ENCODE data around the gene GAREM1. TPM values are rescaled to one million over a fixed set of nuclear protein-coding genes. Genes with fewer than 3 reads are reported as not detected.

The GAREM1 gene
- total RNA-seq, 1 experiment from 2014 or later, result 7.0 TPM

- no peak for TF ChIP-seq TP53 (CRISPR knock-in tag; IDR thresholded peaks at IDR 0.05)
- TF ChIP-seq EMX1 (CRISPR knock-in tag; IDR thresholded peaks at IDR 0.05), result no peak
- no peak for TF ChIP-seq NR3C1 (CRISPR knock-in tag; conservative IDR thresholded peaks at IDR 0.05; ENCODE audit: low read depth)
- no peak for TF ChIP-seq ZBTB43 (CRISPR knock-in tag; IDR thresholded peaks at IDR 0.05)
- no peak for TF ChIP-seq JAZF1 (CRISPR knock-in tag; IDR thresholded peaks at IDR 0.05)
- TF ChIP-seq, protein P1, sequence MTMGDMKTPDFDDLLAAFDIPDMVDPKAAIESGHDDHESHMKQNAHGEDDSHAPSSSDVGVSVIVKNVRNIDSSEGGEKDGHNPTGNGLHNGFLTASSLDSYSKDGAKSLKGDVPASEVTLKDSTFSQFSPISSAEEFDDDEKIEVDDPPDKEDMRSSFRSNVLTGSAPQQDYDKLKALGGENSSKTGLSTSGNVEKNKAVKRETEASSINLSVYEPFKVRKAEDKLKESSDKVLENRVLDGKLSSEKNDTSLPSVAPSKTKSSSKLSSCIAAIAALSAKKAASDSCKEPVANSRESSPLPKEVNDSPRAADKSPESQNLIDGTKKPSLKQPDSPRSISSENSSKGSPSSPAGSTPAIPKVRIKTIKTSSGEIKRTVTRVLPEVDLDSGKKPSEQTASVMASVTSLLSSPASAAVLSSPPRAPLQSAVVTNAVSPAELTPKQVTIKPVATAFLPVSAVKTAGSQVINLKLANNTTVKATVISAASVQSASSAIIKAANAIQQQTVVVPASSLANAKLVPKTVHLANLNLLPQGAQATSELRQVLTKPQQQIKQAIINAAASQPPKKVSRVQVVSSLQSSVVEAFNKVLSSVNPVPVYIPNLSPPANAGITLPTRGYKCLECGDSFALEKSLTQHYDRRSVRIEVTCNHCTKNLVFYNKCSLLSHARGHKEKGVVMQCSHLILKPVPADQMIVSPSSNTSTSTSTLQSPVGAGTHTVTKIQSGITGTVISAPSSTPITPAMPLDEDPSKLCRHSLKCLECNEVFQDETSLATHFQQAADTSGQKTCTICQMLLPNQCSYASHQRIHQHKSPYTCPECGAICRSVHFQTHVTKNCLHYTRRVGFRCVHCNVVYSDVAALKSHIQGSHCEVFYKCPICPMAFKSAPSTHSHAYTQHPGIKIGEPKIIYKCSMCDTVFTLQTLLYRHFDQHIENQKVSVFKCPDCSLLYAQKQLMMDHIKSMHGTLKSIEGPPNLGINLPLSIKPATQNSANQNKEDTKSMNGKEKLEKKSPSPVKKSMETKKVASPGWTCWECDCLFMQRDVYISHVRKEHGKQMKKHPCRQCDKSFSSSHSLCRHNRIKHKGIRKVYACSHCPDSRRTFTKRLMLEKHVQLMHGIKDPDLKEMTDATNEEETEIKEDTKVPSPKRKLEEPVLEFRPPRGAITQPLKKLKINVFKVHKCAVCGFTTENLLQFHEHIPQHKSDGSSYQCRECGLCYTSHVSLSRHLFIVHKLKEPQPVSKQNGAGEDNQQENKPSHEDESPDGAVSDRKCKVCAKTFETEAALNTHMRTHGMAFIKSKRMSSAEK (CRISPR knock-in tag; IDR thresholded peaks at IDR 0.05; ENCODE audit: borderline replicate concordance), result no peak
- TF ChIP-seq ETV6 (CRISPR knock-in tag; IDR thresholded peaks at IDR 0.05), result no peak
- no peak for TF ChIP-seq GABPB1 (CRISPR knock-in tag; IDR thresholded peaks at IDR 0.05)
- TF ChIP-seq CREM (CRISPR knock-in tag; IDR thresholded peaks at IDR 0.05), result no peak
- no peak for TF ChIP-seq ZNF396 (CRISPR knock-in tag; IDR thresholded peaks at IDR 0.05; ENCODE audit: borderline replicate concordance)
- TF ChIP-seq, protein P2, sequence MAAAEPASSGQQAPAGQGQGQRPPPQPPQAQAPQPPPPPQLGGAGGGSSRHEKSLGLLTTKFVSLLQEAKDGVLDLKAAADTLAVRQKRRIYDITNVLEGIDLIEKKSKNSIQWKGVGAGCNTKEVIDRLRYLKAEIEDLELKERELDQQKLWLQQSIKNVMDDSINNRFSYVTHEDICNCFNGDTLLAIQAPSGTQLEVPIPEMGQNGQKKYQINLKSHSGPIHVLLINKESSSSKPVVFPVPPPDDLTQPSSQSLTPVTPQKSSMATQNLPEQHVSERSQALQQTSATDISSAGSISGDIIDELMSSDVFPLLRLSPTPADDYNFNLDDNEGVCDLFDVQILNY (CRISPR knock-in tag; IDR thresholded peaks at IDR 0.05), result no peak
- peaks cover 6% of the 10 kb centered on the region; the same call in 1 of the 2 replicates for H3K36me3 Mint-ChIP-seq
- H3K4me3 Mint-ChIP-seq, result no peak overlapping the region
- H3K4me1 Mint-ChIP-seq, result peaks cover 9% of the 10 kb centered on the region
- POLR2A ChIA-PET, result interaction anchor here (1.6 kb wide), 1 partner anchor 133 kb away, joined by 3 read pairs; no protein-coding TSS in a partner anchor
- ATAC-seq (no peak), DNase-seq (ENCODE audit: low spot score) (no peak)
- H3K9me3 Mint-ChIP-seq, result peaks cover 8% of the 10 kb centered on the region
- H3K27me3 Mint-ChIP-seq (ENCODE audit: low read depth), result no peaks in the 10 kb centered on the region
- H3K27ac Mint-ChIP-seq, result no peak overlapping the region
- CTCF ChIA-PET, result interaction anchor here (1.5 kb wide), 1 partner anchor 66 kb away, joined by 3 read pairs; no protein-coding TSS in a partner anchor
These were observed 133.3 kb downstream of the GAREM1 start for GRCh38 chr18:32337347-32337746.

- H3K27ac Mint-ChIP-seq, result no peak overlapping the region
- H3K4me1 Mint-ChIP-seq, result peaks cover 9% of the 10 kb centered on the region
- no peak for DNase-seq (ENCODE audit: low spot score)
- H3K36me3 Mint-ChIP-seq, result no peaks in the 10 kb centered on the region
- ChIA-PET POLR2A (no interaction called here), CTCF (interaction anchor here (2.3 kb wide), 1 partner anchor 46 kb away, joined by 7 read pairs; no protein-coding TSS in a partner anchor)
- no peak for ATAC-seq
- no peaks in the 10 kb centered on the region for H3K27me3 Mint-ChIP-seq (ENCODE audit: low read depth)
- TF ChIP-seq PRRX2 (CRISPR knock-in tag; IDR thresholded peaks at IDR 0.05) (no peak), ZBTB43 (CRISPR knock-in tag; IDR thresholded peaks at IDR 0.05) (no peak), AFF4 (CRISPR knock-in tag; IDR thresholded peaks at IDR 0.05; ENCODE audit: borderline replicate concordance) (no peak)
- TF ChIP-seq, protein P3, sequence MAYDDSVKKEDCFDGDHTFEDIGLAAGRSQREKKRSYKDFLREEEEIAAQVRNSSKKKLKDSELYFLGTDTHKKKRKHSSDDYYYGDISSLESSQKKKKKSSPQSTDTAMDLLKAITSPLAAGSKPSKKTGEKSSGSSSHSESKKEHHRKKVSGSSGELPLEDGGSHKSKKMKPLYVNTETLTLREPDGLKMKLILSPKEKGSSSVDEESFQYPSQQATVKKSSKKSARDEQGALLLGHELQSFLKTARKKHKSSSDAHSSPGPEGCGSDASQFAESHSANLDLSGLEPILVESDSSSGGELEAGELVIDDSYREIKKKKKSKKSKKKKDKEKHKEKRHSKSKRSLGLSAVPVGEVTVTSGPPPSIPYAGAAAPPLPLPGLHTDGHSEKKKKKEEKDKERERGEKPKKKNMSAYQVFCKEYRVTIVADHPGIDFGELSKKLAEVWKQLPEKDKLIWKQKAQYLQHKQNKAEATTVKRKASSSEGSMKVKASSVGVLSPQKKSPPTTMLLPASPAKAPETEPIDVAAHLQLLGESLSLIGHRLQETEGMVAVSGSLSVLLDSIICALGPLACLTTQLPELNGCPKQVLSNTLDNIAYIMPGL (CRISPR knock-in tag; IDR thresholded peaks at IDR 0.05), result no peak
- TF ChIP-seq, protein P4, sequence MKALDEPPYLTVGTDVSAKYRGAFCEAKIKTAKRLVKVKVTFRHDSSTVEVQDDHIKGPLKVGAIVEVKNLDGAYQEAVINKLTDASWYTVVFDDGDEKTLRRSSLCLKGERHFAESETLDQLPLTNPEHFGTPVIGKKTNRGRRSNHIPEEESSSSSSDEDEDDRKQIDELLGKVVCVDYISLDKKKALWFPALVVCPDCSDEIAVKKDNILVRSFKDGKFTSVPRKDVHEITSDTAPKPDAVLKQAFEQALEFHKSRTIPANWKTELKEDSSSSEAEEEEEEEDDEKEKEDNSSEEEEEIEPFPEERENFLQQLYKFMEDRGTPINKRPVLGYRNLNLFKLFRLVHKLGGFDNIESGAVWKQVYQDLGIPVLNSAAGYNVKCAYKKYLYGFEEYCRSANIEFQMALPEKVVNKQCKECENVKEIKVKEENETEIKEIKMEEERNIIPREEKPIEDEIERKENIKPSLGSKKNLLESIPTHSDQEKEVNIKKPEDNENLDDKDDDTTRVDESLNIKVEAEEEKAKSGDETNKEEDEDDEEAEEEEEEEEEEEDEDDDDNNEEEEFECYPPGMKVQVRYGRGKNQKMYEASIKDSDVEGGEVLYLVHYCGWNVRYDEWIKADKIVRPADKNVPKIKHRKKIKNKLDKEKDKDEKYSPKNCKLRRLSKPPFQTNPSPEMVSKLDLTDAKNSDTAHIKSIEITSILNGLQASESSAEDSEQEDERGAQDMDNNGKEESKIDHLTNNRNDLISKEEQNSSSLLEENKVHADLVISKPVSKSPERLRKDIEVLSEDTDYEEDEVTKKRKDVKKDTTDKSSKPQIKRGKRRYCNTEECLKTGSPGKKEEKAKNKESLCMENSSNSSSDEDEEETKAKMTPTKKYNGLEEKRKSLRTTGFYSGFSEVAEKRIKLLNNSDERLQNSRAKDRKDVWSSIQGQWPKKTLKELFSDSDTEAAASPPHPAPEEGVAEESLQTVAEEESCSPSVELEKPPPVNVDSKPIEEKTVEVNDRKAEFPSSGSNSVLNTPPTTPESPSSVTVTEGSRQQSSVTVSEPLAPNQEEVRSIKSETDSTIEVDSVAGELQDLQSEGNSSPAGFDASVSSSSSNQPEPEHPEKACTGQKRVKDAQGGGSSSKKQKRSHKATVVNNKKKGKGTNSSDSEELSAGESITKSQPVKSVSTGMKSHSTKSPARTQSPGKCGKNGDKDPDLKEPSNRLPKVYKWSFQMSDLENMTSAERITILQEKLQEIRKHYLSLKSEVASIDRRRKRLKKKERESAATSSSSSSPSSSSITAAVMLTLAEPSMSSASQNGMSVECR (CRISPR knock-in tag; IDR thresholded peaks at IDR 0.05; ENCODE audit: borderline replicate concordance), result no peak
- H3K4me3 Mint-ChIP-seq, result no peak overlapping the region
- no peaks in the 10 kb centered on the region for H3K9me3 Mint-ChIP-seq
These were observed 135.5 kb downstream of the GAREM1 start for GRCh38 chr18:32335228-32335627.
